Fibroblast of the aortic adventitia (primary cell): ENCODE data around the gene NOD2. TPM values are rescaled to one million over a fixed set of nuclear protein-coding genes. Genes with fewer than 3 reads are reported as not detected.

ENCODE experiments used
- DNase-seq: peaks from one replicate; pipeline ENCODE4 v3.0.0-alpha.2; 2010; ENCODE audit warnings: low read depth
- H3K4me3 ChIP-seq: 2 replicates; pipeline ENCODE4 v1.5.1; 2011; ENCODE audit warnings: low read depth, mild to moderate bottlenecking, control low read depth, low read length, moderate library complexity
- total RNA-seq: library from RNA; depleted of rRNA; stranded (reverse); fragments of >200 nt; gene quantifications from 2 replicates; pipeline ENCODE4 v1.2.3, GENCODE V29; 2012; ENCODE audit warnings: low replicate concordance
- TF ChIP-seq, protein P1 (sequence below): IDR thresholded peaks from 2 replicates; pipeline ENCODE4 v1.5.1; 2011; ENCODE audit warnings: mild to moderate bottlenecking, low read length, control low read depth, inconsistent platforms; ENCODE audit not compliant: insufficient read depth

Gene NOD2
- total RNA-seq, 1 donor: not detected

GRCh38 chr16:50722405-50722737, 29.0 kb downstream of the NOD2 start:
- no peak for DNase-seq
- TF ChIP-seq, protein P1, sequence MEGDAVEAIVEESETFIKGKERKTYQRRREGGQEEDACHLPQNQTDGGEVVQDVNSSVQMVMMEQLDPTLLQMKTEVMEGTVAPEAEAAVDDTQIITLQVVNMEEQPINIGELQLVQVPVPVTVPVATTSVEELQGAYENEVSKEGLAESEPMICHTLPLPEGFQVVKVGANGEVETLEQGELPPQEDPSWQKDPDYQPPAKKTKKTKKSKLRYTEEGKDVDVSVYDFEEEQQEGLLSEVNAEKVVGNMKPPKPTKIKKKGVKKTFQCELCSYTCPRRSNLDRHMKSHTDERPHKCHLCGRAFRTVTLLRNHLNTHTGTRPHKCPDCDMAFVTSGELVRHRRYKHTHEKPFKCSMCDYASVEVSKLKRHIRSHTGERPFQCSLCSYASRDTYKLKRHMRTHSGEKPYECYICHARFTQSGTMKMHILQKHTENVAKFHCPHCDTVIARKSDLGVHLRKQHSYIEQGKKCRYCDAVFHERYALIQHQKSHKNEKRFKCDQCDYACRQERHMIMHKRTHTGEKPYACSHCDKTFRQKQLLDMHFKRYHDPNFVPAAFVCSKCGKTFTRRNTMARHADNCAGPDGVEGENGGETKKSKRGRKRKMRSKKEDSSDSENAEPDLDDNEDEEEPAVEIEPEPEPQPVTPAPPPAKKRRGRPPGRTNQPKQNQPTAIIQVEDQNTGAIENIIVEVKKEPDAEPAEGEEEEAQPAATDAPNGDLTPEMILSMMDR: no peak
- no peak overlapping the region for H3K4me3 ChIP-seq

DNA sequence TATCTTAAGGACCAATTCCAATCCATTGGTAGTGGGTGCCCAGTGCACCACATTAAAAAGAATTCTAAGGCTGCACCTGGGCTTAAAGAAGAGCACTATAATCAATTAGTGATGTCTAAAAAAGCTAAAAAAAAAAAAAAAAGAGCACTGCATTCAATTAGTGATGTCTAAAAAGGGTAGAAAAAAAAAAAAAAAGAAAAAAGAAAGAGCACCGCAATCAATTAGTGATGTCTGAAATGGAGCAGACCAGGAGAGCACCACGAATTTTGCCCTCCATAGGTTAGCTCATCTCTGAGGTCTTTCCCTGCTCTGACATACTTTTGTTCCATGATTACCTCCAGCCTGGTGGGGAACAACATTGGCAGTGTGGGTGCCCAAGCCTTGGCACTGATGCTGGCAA, 29.6 kb downstream of the NOD2 start:
- TF ChIP-seq, protein P1: no peak
- no peak for DNase-seq
- no peak overlapping the region for H3K4me3 ChIP-seq

DNA sequence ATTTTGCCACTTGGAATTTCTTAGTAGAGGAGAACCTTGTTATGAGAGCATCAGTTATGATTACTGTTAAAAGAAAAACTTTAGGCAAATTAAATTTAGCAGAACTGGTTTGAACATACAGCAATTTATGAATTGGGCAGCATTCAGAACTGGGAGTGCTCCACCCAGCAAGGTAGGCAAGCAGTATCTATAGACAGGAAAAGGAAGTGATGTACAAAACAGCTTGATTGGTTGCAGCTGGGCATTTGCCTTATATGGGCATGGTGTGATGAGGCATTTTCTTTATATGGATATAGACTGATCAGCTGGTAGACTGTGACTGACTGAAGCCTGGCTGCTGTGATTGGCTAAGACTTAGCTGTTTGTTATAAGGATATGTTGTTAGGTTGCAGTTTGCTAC, 30.9 kb downstream of the NOD2 start:
- TF ChIP-seq, protein P1: no peak
- DNase-seq: no peak
- H3K4me3 ChIP-seq: no peak overlapping the region

- no peak for DNase-seq
- TF ChIP-seq, protein P1: no peak
- no peak overlapping the region for H3K4me3 ChIP-seq
Measured at GRCh38 chr16:50731130-50731988, 38.0 kb downstream of the NOD2 start.

- DNase-seq: no peak
- TF ChIP-seq, protein P1: no peak
- H3K4me3 ChIP-seq: no peak overlapping the region
Measured at GRCh38 chr16:50731989-50732832, 38.8 kb downstream of the NOD2 start.

GRCh38 chr16:50733468-50733867, 40.1 kb downstream of the NOD2 start:
- DNase-seq: no peak
- no peak overlapping the region for H3K4me3 ChIP-seq
- TF ChIP-seq, protein P1: no peak
